ENCODE results near the gene IKBKE.

IKBKE gene

GRCh38 chr1:206455666-206456344 lies 14.5 kb upstream of the IKBKE start:
- peak; percentile 31 to 65 for DNase-seq

- DNase-seq = no peak
Observed at GRCh38 chr1:206456577-206457370, 13.5 kb upstream of the IKBKE start.

- DNase-seq = no peak
Observed at GRCh38 chr1:206457408-206458120, 12.7 kb upstream of the IKBKE start.

GRCh38 chr1:206459703-206460102 lies 10.6 kb upstream of the IKBKE start:
- no peak for DNase-seq

GRCh38 chr1:206460836-206461426 lies 9.3 kb upstream of the IKBKE start:
- no peak for DNase-seq

- DNase-seq = peak; percentile 60 to 81
Observed at GRCh38 chr1:206461602-206462455, 8.4 kb upstream of the IKBKE start.

- DNase-seq = no peak
Observed at GRCh38 chr1:206463137-206463536, 7.1 kb upstream of the IKBKE start.

- no peak for DNase-seq
Observed at GRCh38 chr1:206463911-206464310, 6.4 kb upstream of the IKBKE start.

GRCh38 chr1:206464456-206464964 lies 5.8 kb upstream of the IKBKE start:
- DNase-seq = no peak

- no peak for DNase-seq
Observed at GRCh38 chr1:206465951-206466350, 4.3 kb upstream of the IKBKE start.

GRCh38 chr1:206466840-206467649 lies 3.2 kb upstream of the IKBKE start:
- DNase-seq = no peak

- DNase-seq = no peak
Observed at GRCh38 chr1:206467915-206468314, 2.4 kb upstream of the IKBKE start.

GRCh38 chr1:206468571-206468970 lies 1.7 kb upstream of the IKBKE start:
- no peak for DNase-seq

GRCh38 chr1:206469411-206469932 lies 804 bp upstream of the IKBKE start:
- DNase-seq = no peak

- DNase-seq = no peak
Observed at GRCh38 chr1:206470692-206471414, 577 bp downstream of the IKBKE start.

GRCh38 chr1:206471415-206471801 lies 1.1 kb downstream of the IKBKE start:
- no peak for DNase-seq

GRCh38 chr1:206472024-206472423 lies 1.7 kb downstream of the IKBKE start:
- DNase-seq = no peak

- no peak for DNase-seq
Observed at GRCh38 chr1:206472454-206472853, 2.2 kb downstream of the IKBKE start.

- no peak for DNase-seq
Observed at GRCh38 chr1:206472886-206473285, 2.6 kb downstream of the IKBKE start.

- no peak for DNase-seq
Observed at GRCh38 chr1:206476058-206476457, 5.8 kb downstream of the IKBKE start.
